HepG2 (cell line): ENCODE results near the gene MYRFL. TPM values are rescaled to one million over a fixed set of nuclear protein-coding genes. Genes with fewer than 3 reads are reported as not detected.

Source experiments
- ATAC-seq: fragments of 200-7000 bp; cut with Tn5 transposase; 3 replicates; pipeline ENCODE4 v1.9.1; 2020; ENCODE audit warnings: mild to moderate bottlenecking, moderate library complexity
- BruUV-seq: library from RNA; stranded (reverse); fragments of 400-500 nt; replicated peaks from 2 replicates; lab custom pipeline; 2021; lab: Mats Ljungman, UMichigan
- CTCF ChIA-PET: fragments of 300-600 bp; formaldehyde crosslinking; extraction: SDS; loops from one replicate; lab custom pipeline; 2021; ENCODE audit warnings: low total read pairs, inconsistent platforms, low intra/inter-chr PET ratio; lab: Yijun Ruan, JAX
- POLR2A ChIA-PET: fragments of 350-600 bp; sonication (Branson Sonifier 250); formaldehyde crosslinking; loops from one replicate; lab custom pipeline; 2020; ENCODE audit warnings: antibody characterized with exemption, inconsistent platforms; lab: Yijun Ruan, JAX
- DNase-seq: peaks from one replicate; pipeline ENCODE4 v3.0.0-alpha.2; 2015; ENCODE audit warnings: low spot score
- FAIRE-seq: peaks from 3 replicates; lab custom pipeline; 2011; peaks lifted over from hg19 to GRCh38; lab: Jason Lieb, UNC
- H2AFZ ChIP-seq: one replicate; pipeline ENCODE4 v1.6.1; 2011; ENCODE audit warnings: low read length, inconsistent platforms
- H3K27ac ChIP-seq: fragments of 300-600 bp; 3 replicates; pipeline ENCODE4 v1.8.0; 2011; ENCODE audit warnings: mixed run types, mild to moderate bottlenecking, mixed read lengths, low read length, inconsistent platforms; ENCODE audit not compliant: insufficient read depth; ENCODE audit errors: extremely low read length
- H3K27me3 ChIP-seq, 2 experiments: fragments of 200-600 bp in 1 of 2; 2 replicates in 1 of 2; 3 replicates in 1 of 2; pipeline versions ENCODE4 v1.6.0 to v1.8.0; 2011; ENCODE audit warnings: low read length in 2 of 2, mild to moderate bottlenecking in 2 of 2, moderate library complexity in 2 of 2, inconsistent platforms in 1 of 2; ENCODE audit not compliant: insufficient read depth in 2 of 2, control insufficient read depth in 1 of 2
- H3K36me3 ChIP-seq, 2 experiments: fragments of 200-600 bp in 1 of 2; replicated peaks in 1 of 2; 2 replicates in 1 of 2; 3 replicates in 1 of 2; pipeline versions ENCODE4 v1.5.1 to v1.8.0; 2011; ENCODE audit warnings: low read length in 2 of 2, inconsistent platforms in 1 of 2; ENCODE audit not compliant: insufficient read depth in 2 of 2, control insufficient read depth in 1 of 2
- H3K4me1 ChIP-seq: 2 replicates; pipeline ENCODE4 v1.5.1; 2012; ENCODE audit warnings: low read length, inconsistent platforms; ENCODE audit not compliant: insufficient read depth
- H3K4me2 ChIP-seq: 2 replicates; pipeline ENCODE4 v1.6.0; 2011; ENCODE audit warnings: low read depth, low read length, inconsistent platforms
- H3K4me3 ChIP-seq, 3 experiments: fragments of 200-600 bp in 1 of 3; sonication (generic), shearing (Covaris generic) in 1 of 3; replicated peaks in 1 of 3; 2 replicates each; pipeline ENCODE4 v1.5.1; 2011 to 2016; ENCODE audit warnings: low read length in 3 of 3, inconsistent platforms in 2 of 3, low read depth in 2 of 3, mild to moderate bottlenecking in 2 of 3, control low read depth in 1 of 3, mixed read lengths in 1 of 3; ENCODE audit not compliant: insufficient read depth in 1 of 3
- H3K79me2 ChIP-seq: one replicate; pipeline ENCODE4 v1.6.1; 2011; ENCODE audit warnings: low read length, inconsistent platforms; ENCODE audit not compliant: insufficient read depth
- H3K9ac ChIP-seq: 2 replicates; pipeline ENCODE4 v1.6.0; 2011; ENCODE audit warnings: mild to moderate bottlenecking, low read depth, low read length, inconsistent platforms; ENCODE audit not compliant: insufficient read depth
- H3K9me3 ChIP-seq: 2 replicates; pipeline ENCODE4 v1.5.1; 2012; ENCODE audit warnings: mild to moderate bottlenecking, low read length
- H4K20me1 ChIP-seq: 2 replicates; pipeline ENCODE4 v1.6.0; 2011; ENCODE audit warnings: inconsistent platforms, mild to moderate bottlenecking, low read length, moderate library complexity; ENCODE audit not compliant: insufficient read depth
- KDM2A ChIP-seq: sonication (generic); formaldehyde crosslinking; IDR thresholded peaks from 2 replicates; pipeline ENCODE4 v1.4.0; 2020; ENCODE audit warnings: low read depth, missing genetic modification reagents, borderline replicate concordance
- KDM5A ChIP-seq: fragments of 200-600 bp; sonication (generic); IDR thresholded peaks from 2 replicates; pipeline ENCODE4 v1.7.0; 2018; ENCODE audit warnings: antibody characterized with exemption, mild to moderate bottlenecking, low read length, borderline replicate concordance
- PTBP1 ChIP-seq: fragments of 200-400 bp; formaldehyde crosslinking; IDR thresholded peaks from 2 replicates; pipeline ENCODE4 v1.6.1; 2018; ENCODE audit warnings: low read length, low read depth; ENCODE audit not compliant: poor library complexity, severe bottlenecking
- RXRA ChIP-seq: sonication (generic); formaldehyde crosslinking; IDR thresholded peaks from 2 replicates; pipeline ENCODE4 v1.5.1; 2020; ENCODE audit warnings: missing genetic modification reagents
- SMAD1 ChIP-seq: sonication (generic); formaldehyde crosslinking; IDR thresholded peaks from 2 replicates; pipeline ENCODE4 v1.4.0; 2020; ENCODE audit warnings: missing genetic modification reagents, low read depth, mild to moderate bottlenecking, borderline replicate concordance
- ZBTB21 ChIP-seq: sonication (generic); formaldehyde crosslinking; IDR thresholded peaks from 2 replicates; pipeline ENCODE4 v1.4.0; 2020; ENCODE audit warnings: missing genetic modification reagents
- ZHX2 ChIP-seq, 2 experiments: sonication (generic) in 1 of 2; formaldehyde crosslinking in 1 of 2; IDR thresholded peaks; 2 replicates each; pipeline versions ENCODE4 v1.6.1 to v1.9.0; 2014 to 2022; ENCODE audit warnings: antibody characterized with exemption in 1 of 2, borderline replicate concordance in 1 of 2, inconsistent platforms in 1 of 2, low read depth in 1 of 2, missing genetic modification reagents in 1 of 2
- ZNF687 ChIP-seq: sonication (generic); formaldehyde crosslinking; IDR thresholded peaks from 2 replicates; pipeline ENCODE4 v1.5.1; 2020; ENCODE audit warnings: mild to moderate bottlenecking, missing genetic modification reagents, moderate library complexity
- ZNF781 ChIP-seq: sonication (generic); formaldehyde crosslinking; IDR thresholded peaks from 2 replicates; pipeline ENCODE4 v1.5.1; 2020; ENCODE audit warnings: borderline replicate concordance, mild to moderate bottlenecking, missing genetic modification reagents; ENCODE audit errors: not compliant biosample characterization
- WGBS: methylation state at CpG from one replicate; pipeline ENCODE4 v1.1.6; 2017; ENCODE audit warnings: low lambda C conversion rate; 5-methylcytosine and 5-hydroxymethylcytosine counted together
- in situ Hi-C: cut with HindIII; loops from 2 replicates; pipeline ENCODE4 v1.10.0; 2017; ENCODE audit warnings: low pct_unique_long_range_greater_than_20kb; ENCODE audit not compliant: extremely low pct_ligation_motif_present
- intact Hi-C: fragments of 100-400 bp; cut with micrococcal nuclease; formaldehyde crosslinking; loops from one replicate; pipeline ENCODE4 v1.10.0; 2022; ENCODE audit not compliant: unreplicated experiment
- polyA plus RNA-seq, 8 experiments: library from polyadenylated mRNA; depleted of rRNA in 3 of 8; stranded (reverse) in 7 of 8; unstranded in 1 of 8; fragments of >200 nt; fragmentation: Illumina TruSeq in 4 of 8; extraction: Trizol in 4 of 8; gene quantifications; 2 replicates each; pipeline versions ENCODE4 v1.2.1 to v1.2.3, GENCODE V29; 2011 to 2016; ENCODE audit warnings: low read depth in 4 of 8, missing spikeins in 1 of 8, mixed read lengths in 1 of 8; ENCODE audit not compliant: insufficient read depth in 1 of 8
- total RNA-seq, 5 experiments: library from RNA; depleted of rRNA; stranded (reverse); fragments of >200 nt; fragmentation: Illumina TruSeq; extraction: Trizol; gene quantifications; 2 replicates each; pipeline ENCODE4 v1.2.3, GENCODE V29; 2016; ENCODE audit warnings: low read depth in 1 of 5
- TF ChIP-seq, protein P1 (sequence below): sonication (generic); formaldehyde crosslinking; IDR thresholded peaks from 2 replicates; pipeline ENCODE4 v1.5.1; 2020; ENCODE audit warnings: mild to moderate bottlenecking, moderate library complexity, missing genetic modification reagents

MYRFL gene
- total and polyA plus RNA-seq, 2 of the 13 experiments (the other 11 are each of a cell fraction or from before 2014, with no cell fraction given): 0.09 to 0.11 TPM

GRCh38 chr12:69908203-69908602 is 83.2 kb downstream of the MYRFL start:
- no peaks in the 10 kb centered on the region for H3K36me3 ChIP-seq
- ATAC-seq: no peak
- BruUV-seq: no TSS peak
- in situ Hi-C loops (loop anchor here (10.0 kb wide), 1 partner anchor 667 kb away; no protein-coding TSS in a partner anchor), intact Hi-C loops (no loop called here)
- no peak overlapping the region for H3K4me3 ChIP-seq
- H3K4me1 ChIP-seq: no peaks in the 10 kb centered on the region
- H3K79me2 ChIP-seq: no peaks in the 10 kb centered on the region
- TF ChIP-seq ZNF781 (CRISPR knock-in tag): no peak
- TF ChIP-seq RXRA (CRISPR knock-in tag): no peak
- no peak for TF ChIP-seq SMAD1
- no peak for TF ChIP-seq KDM5A
- TF ChIP-seq ZBTB21 (CRISPR knock-in tag): no peak
- TF ChIP-seq KDM2A (CRISPR knock-in tag): no peak
- TF ChIP-seq, protein P1, sequence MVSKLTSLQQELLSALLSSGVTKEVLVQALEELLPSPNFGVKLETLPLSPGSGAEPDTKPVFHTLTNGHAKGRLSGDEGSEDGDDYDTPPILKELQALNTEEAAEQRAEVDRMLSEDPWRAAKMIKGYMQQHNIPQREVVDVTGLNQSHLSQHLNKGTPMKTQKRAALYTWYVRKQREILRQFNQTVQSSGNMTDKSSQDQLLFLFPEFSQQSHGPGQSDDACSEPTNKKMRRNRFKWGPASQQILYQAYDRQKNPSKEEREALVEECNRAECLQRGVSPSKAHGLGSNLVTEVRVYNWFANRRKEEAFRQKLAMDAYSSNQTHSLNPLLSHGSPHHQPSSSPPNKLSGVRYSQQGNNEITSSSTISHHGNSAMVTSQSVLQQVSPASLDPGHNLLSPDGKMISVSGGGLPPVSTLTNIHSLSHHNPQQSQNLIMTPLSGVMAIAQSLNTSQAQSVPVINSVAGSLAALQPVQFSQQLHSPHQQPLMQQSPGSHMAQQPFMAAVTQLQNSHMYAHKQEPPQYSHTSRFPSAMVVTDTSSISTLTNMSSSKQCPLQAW: no peak
- no peak for TF ChIP-seq PTBP1
- TF ChIP-seq ZNF687 (CRISPR knock-in tag): no peak
- TF ChIP-seq ZHX2 (IDR thresholded peaks at IDR 0.05; ENCODE audit: low read depth): no peak
- TF ChIP-seq ZHX2 (CRISPR knock-in tag; IDR thresholded peaks at IDR 0.05; ENCODE audit: borderline replicate concordance): no peak
- H2AFZ ChIP-seq: no peak overlapping the region
- DNase-seq: no peak
- no peak for FAIRE-seq
- no peaks in the 10 kb centered on the region for H4K20me1 ChIP-seq
- H3K27me3 ChIP-seq: no peaks in the 10 kb centered on the region
- POLR2A ChIA-PET: no interaction called here
- no peak overlapping the region for H3K9ac ChIP-seq
- no peaks in the 10 kb centered on the region for H3K9me3 ChIP-seq
- CTCF ChIA-PET: no interaction called here
- H3K27ac ChIP-seq: no peak overlapping the region
- no peak overlapping the region for H3K4me2 ChIP-seq
- 0% methylated on average over 3 of the region's 3 CpGs for WGBS
